CD4-positive, alpha-beta T cell treated with Interleukin-17A for 1 hour (primary cell): ENCODE data around the gene RUNX1.
"Not testable (repeated sequence)": the region's sequence is repeated elsewhere in the genome, so short reads cannot be mapped to it uniquely, and the experiment has no call there.

Source experiments
- DNase-seq: peaks from one replicate; pipeline ENCODE4 v3.0.0-alpha.2; 2020

Gene RUNX1

GRCh38 chr21:34966881-34967280, 82.2 kb downstream of the RUNX1 start:
- not testable (repeated sequence) for DNase-seq

GRCh38 chr21:34965200-34966174, 83.6 kb downstream of the RUNX1 start:
- DNase-seq = no peak

- DNase-seq = no peak
Observed at GRCh38 chr21:34962586-34963222, 86.4 kb downstream of the RUNX1 start.

- no peak for DNase-seq
Observed at GRCh38 chr21:34962136-34962535, 87.0 kb downstream of the RUNX1 start.

GRCh38 chr21:34960687-34961086, 88.4 kb downstream of the RUNX1 start:
- DNase-seq = no peak

- no peak for DNase-seq
Observed at GRCh38 chr21:34959607-34960006, 89.5 kb downstream of the RUNX1 start.

- DNase-seq = no peak
Observed at GRCh38 chr21:34958040-34958439, 91.1 kb downstream of the RUNX1 start.

- DNase-seq = no peak
Observed at GRCh38 chr21:34956416-34957316, 92.4 kb downstream of the RUNX1 start.

- DNase-seq = no peak
Observed at GRCh38 chr21:34953950-34954349, 95.2 kb downstream of the RUNX1 start.

- no peak for DNase-seq
Observed at GRCh38 chr21:34952701-34953100, 96.4 kb downstream of the RUNX1 start.

GRCh38 chr21:34951868-34952267, 97.2 kb downstream of the RUNX1 start:
- not testable (repeated sequence) for DNase-seq

- DNase-seq = no peak
Observed at GRCh38 chr21:34950980-34951379, 98.1 kb downstream of the RUNX1 start.

- no peak for DNase-seq
Observed at GRCh38 chr21:34949499-34949898, 99.6 kb downstream of the RUNX1 start.

GRCh38 chr21:34949030-34949429, 100.1 kb downstream of the RUNX1 start:
- no peak for DNase-seq

- DNase-seq = no peak
Observed at GRCh38 chr21:34948157-34948556, 100.9 kb downstream of the RUNX1 start.

GRCh38 chr21:34946916-34947534, 102.1 kb downstream of the RUNX1 start:
- no peak for DNase-seq

GRCh38 chr21:34946385-34946840, 102.7 kb downstream of the RUNX1 start:
- DNase-seq = no peak

GRCh38 chr21:34945288-34945687, 103.8 kb downstream of the RUNX1 start:
- no peak for DNase-seq

GRCh38 chr21:34944015-34944755, 104.9 kb downstream of the RUNX1 start:
- DNase-seq = no peak

- no peak for DNase-seq
Observed at GRCh38 chr21:34942911-34943310, 106.2 kb downstream of the RUNX1 start.

GRCh38 chr21:34941162-34941561, 107.9 kb downstream of the RUNX1 start:
- no peak for DNase-seq
